Right atrium auricular region (tissue), 2 donors: ENCODE measurements around the gene ATXN1L. TPM values are rescaled to one million over a fixed set of nuclear protein-coding genes. Genes with fewer than 3 reads are reported as not detected.
"Not testable (repeated sequence)": the region's sequence is repeated elsewhere in the genome, so short reads cannot be mapped to it uniquely, and the experiment has no call there.

Source experiments
- DNase-seq: peaks from one replicate; pipeline ENCODE4 v3.0.0-alpha.2; 2019; ENCODE audit warnings: low spot score
- H3K27ac ChIP-seq, 2 donors: fragments of 200-600 bp; sonication (generic); 1 replicate in 1 of 2; 2 replicates in 1 of 2; pipeline ENCODE4 v1.5.1; 2016 to 2019
- H3K27me3 ChIP-seq, 2 donors: fragments of 200-600 bp; sonication (generic); one replicate each; pipeline versions ENCODE4 v1.5.1 to v1.6.0; 2017 to 2019
- H3K36me3 ChIP-seq: fragments of 200-600 bp; sonication (generic); one replicate; pipeline ENCODE4 v1.5.1; 2016
- H3K4me1 ChIP-seq, 2 donors: fragments of 200-600 bp; sonication (generic); one replicate each; pipeline versions ENCODE4 v1.5.1 to v1.6.0; 2017 to 2019
- H3K4me3 ChIP-seq, 2 donors: fragments of 200-600 bp; sonication (generic); 1 replicate in 1 of 2; 2 replicates in 1 of 2; pipeline ENCODE4 v1.5.1; 2017 to 2019; ENCODE audit warnings: mild to moderate bottlenecking in 1 of 2, moderate library complexity in 1 of 2
- H3K9me3 ChIP-seq, 2 donors: fragments of 200-600 bp; sonication (generic); one replicate each; pipeline ENCODE4 v1.5.1; 2019
- CTCF ChIP-seq, 2 donors: fragments of 200-600 bp; sonication (generic); IDR thresholded peaks; one replicate each; pipeline ENCODE4 v1.5.1; 2019; ENCODE audit warnings: antibody characterized with exemption in 2 of 2
- total RNA-seq, 2 donors: library from RNA; depleted of rRNA; stranded (reverse); fragments of >200 nt; gene quantifications; one replicate each; pipeline ENCODE4 v1.1.0, GENCODE V29; 2016

ATXN1L gene
- 10 to 100 TPM; 13.6 to 23.7 TPM for total RNA-seq

GRCh38 chr16:71845639-71846430, at the start of gene ATXN1L:
TSS of gene ATXN1L (plus strand) at chr16:71845976. CDS start at chr16:71849741, 3,765 bp downstream.
- Histone ChIP-seq H3K36me3 (peaks cover 24% of the 10 kb centered on the region), H3K27ac (peak within 1 kb of the TSS; percentile 86 to 91), H3K9me3 (no peaks in the 10 kb centered on the region), H3K4me3 (peak within 1 kb of the TSS; percentile 83 to 87), H3K27me3 (no peaks in the 10 kb centered on the region), H3K4me1 (peaks cover 0 to 16% of the 10 kb centered on the region in 2 donors)
- DNase-seq: peak; percentile 93
- TF ChIP-seq CTCF (IDR thresholded peaks at IDR 0.05): peak in 1 of 2 donors; percentile 26

GRCh38 chr16:71796501-71797097, 49.2 kb upstream of the ATXN1L start:
- H3K4me1 ChIP-seq: peaks cover 0 to 17% of the 10 kb centered on the region in 2 donors
- peaks cover 19% of the 10 kb centered on the region for H3K36me3 ChIP-seq

GRCh38 chr16:71803305-71803690, 42.5 kb upstream of the ATXN1L start:
- TF ChIP-seq CTCF (IDR thresholded peaks at IDR 0.05): no peak
- Histone ChIP-seq H3K36me3 (peaks cover 15% of the 10 kb centered on the region), H3K9me3 (no peaks in the 10 kb centered on the region), H3K27me3 (no peaks in the 10 kb centered on the region), H3K27ac (no peak overlapping the region), H3K4me3 (no peak overlapping the region), H3K4me1 (peaks cover 0 to 37% of the 10 kb centered on the region in 2 donors)
- no peak for DNase-seq

More at GRCh38 chr16:71796501-71797097, 49.2 kb upstream of the ATXN1L start:
- Histone ChIP-seq H3K27ac (no peak overlapping the region), H3K27me3 (no peaks in the 10 kb centered on the region), H3K9me3 (no peaks in the 10 kb centered on the region), H3K4me3 (no peak overlapping the region)
- no peak for TF ChIP-seq CTCF (IDR thresholded peaks at IDR 0.05)
- DNase-seq: no peak

- H3K27ac ChIP-seq: peak overlapping the region; percentile 96 to 98
- peaks cover 0 to 32% of the 10 kb centered on the region in 2 donors for H3K4me1 ChIP-seq
- peak overlapping the region; percentile 80 to 88 for H3K4me3 ChIP-seq
- no peak for TF ChIP-seq CTCF (IDR thresholded peaks at IDR 0.05)
- no peaks in the 10 kb centered on the region for H3K9me3 ChIP-seq
- no peak for DNase-seq
- no peaks in the 10 kb centered on the region for H3K27me3 ChIP-seq
- H3K36me3 ChIP-seq: no peaks in the 10 kb centered on the region
Observed at GRCh38 chr16:71807905-71808592, 37.7 kb upstream of the ATXN1L start.

- Histone ChIP-seq H3K4me1 (peaks cover 0 to 32% of the 10 kb centered on the region in 2 donors), H3K9me3 (no peaks in the 10 kb centered on the region), H3K27me3 (no peaks in the 10 kb centered on the region), H3K4me3 (peak within 1 kb of the TSS; percentile 80 to 88), H3K27ac (peak within 1 kb of the TSS; percentile 96 to 98), H3K36me3 (no peaks in the 10 kb centered on the region)
- DNase-seq: peak; percentile 96
- TF ChIP-seq CTCF (IDR thresholded peaks at IDR 0.05): peak in 1 of 2 donors; percentile 5
Observed at GRCh38 chr16:71808593-71809459, 37.0 kb upstream of the ATXN1L start, which contains the start of gene AP1G1. TSS of gene AP1G1 (minus strand) at chr16:71808834. CDS start at chr16:71789479, 19,355 bp downstream.

GRCh38 chr16:71810155-71810530, 35.6 kb upstream of the ATXN1L start:
- not testable (repeated sequence) for DNase-seq, H3K9me3 ChIP-seq, H3K27me3 ChIP-seq, H3K4me3 ChIP-seq, H3K36me3 ChIP-seq
- H3K4me1 ChIP-seq: peaks cover 0 to 28% of the 10 kb centered on the region in 2 donors
- peak overlapping the region in 1 of 2 donors; percentile 98 for H3K27ac ChIP-seq
